ENCODE measurements around the gene PCSK9.

DNA sequence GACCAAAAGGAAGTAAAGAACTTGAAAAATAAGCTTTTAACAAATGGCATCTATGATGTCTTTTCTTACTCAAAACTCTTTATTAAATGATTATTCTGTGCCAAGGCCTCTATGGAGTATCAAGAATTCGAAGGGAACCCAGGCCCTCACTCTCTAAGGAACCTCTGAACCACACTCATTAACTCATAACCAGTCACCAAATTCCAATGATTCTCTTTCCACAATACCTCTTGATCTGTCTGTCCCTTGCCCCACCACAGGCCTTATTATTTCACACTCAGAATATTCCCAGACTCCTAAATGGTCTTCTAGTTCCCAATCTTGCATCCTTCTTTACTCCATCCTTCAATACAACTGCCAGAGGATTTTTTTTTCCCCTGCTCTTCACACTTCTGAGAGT, 37.0 kb downstream of the PCSK9 start:
- no peak for TF ChIP-seq POLR2A (IDR thresholded peaks at IDR 0.05)
- TF ChIP-seq, protein P1, sequence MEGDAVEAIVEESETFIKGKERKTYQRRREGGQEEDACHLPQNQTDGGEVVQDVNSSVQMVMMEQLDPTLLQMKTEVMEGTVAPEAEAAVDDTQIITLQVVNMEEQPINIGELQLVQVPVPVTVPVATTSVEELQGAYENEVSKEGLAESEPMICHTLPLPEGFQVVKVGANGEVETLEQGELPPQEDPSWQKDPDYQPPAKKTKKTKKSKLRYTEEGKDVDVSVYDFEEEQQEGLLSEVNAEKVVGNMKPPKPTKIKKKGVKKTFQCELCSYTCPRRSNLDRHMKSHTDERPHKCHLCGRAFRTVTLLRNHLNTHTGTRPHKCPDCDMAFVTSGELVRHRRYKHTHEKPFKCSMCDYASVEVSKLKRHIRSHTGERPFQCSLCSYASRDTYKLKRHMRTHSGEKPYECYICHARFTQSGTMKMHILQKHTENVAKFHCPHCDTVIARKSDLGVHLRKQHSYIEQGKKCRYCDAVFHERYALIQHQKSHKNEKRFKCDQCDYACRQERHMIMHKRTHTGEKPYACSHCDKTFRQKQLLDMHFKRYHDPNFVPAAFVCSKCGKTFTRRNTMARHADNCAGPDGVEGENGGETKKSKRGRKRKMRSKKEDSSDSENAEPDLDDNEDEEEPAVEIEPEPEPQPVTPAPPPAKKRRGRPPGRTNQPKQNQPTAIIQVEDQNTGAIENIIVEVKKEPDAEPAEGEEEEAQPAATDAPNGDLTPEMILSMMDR (IDR thresholded peaks at IDR 0.05): no peak

All from heart left ventricle (tissue), 13 donors.